DMS153 (cell line): ENCODE data around the gene YTHDF1.
"Not testable (repeated sequence)": the region's sequence is repeated elsewhere in the genome, so short reads cannot be mapped to it uniquely, and the experiment has no call there.

ENCODE experiments used
- DNase-seq: peaks from one replicate; lab custom pipeline; 2025; lab: John Stamatoyannopoulos, UW

YTHDF1 gene

GRCh38 chr20:63169681-63170080, 46.2 kb downstream of the YTHDF1 start:
- DNase-seq: no peak

GRCh38 chr20:63168861-63169260, 47.1 kb downstream of the YTHDF1 start:
- no peak for DNase-seq

- DNase-seq: no peak
Measured at GRCh38 chr20:63167918-63168520, 47.9 kb downstream of the YTHDF1 start.

GRCh38 chr20:63167026-63167917, 48.7 kb downstream of the YTHDF1 start:
- DNase-seq: no peak

GRCh38 chr20:63166193-63167020, 49.5 kb downstream of the YTHDF1 start:
- DNase-seq: no peak

- no peak for DNase-seq
Measured at GRCh38 chr20:63165356-63166192, 50.4 kb downstream of the YTHDF1 start.

GRCh38 chr20:63164484-63165355, 51.2 kb downstream of the YTHDF1 start:
- DNase-seq: no peak

- DNase-seq: peak; percentile 22
Measured at GRCh38 chr20:63163596-63164483, 52.1 kb downstream of the YTHDF1 start.

GRCh38 chr20:63163171-63163570, 52.8 kb downstream of the YTHDF1 start:
- no peak for DNase-seq

GRCh38 chr20:63162206-63162795, 53.6 kb downstream of the YTHDF1 start:
- peak; percentile 26 for DNase-seq

GRCh38 chr20:63161176-63161651, 54.7 kb downstream of the YTHDF1 start:
- no peak for DNase-seq

GRCh38 chr20:63160641-63161175, 55.2 kb downstream of the YTHDF1 start:
- DNase-seq: no peak

GRCh38 chr20:63159826-63160640, 55.9 kb downstream of the YTHDF1 start:
- no peak for DNase-seq

GRCh38 chr20:63159251-63159650, 56.7 kb downstream of the YTHDF1 start:
- not testable (repeated sequence) for DNase-seq

- DNase-seq: no peak
Measured at GRCh38 chr20:63158845-63159244, 57.1 kb downstream of the YTHDF1 start.

- DNase-seq: no peak
Measured at GRCh38 chr20:63158352-63158751, 57.6 kb downstream of the YTHDF1 start.

- DNase-seq: not testable (repeated sequence)
Measured at GRCh38 chr20:63157431-63157830, 58.5 kb downstream of the YTHDF1 start.

- peak; percentile 46 for DNase-seq
Measured at GRCh38 chr20:63156221-63156671, 59.7 kb downstream of the YTHDF1 start.
